Neural cell (in vitro differentiated cells): ENCODE data around the gene FBP1.

ENCODE experiments used
- CTCF ChIP-seq: fragments of 450-650 bp; IDR thresholded peaks from 2 replicates; pipeline ENCODE4 v1.5.1; 2014; ENCODE audit warnings: antibody characterized with exemption, mild to moderate bottlenecking, moderate library complexity; ENCODE audit not compliant: poor library complexity, severe bottlenecking
- EZH2 ChIP-seq: fragments of 200-600, 300-800 bp; shearing (Covaris generic), sonication (generic); IDR thresholded peaks from 2 replicates; pipeline ENCODE4 v1.6.1; 2014; ENCODE audit warnings: antibody characterized with exemption, low read length, borderline replicate concordance, mild to moderate bottlenecking; ENCODE audit not compliant: insufficient read depth, poor library complexity, severe bottlenecking
- POLR2AphosphoS5 ChIP-seq: IDR thresholded peaks from 2 replicates; pipeline ENCODE4 v1.6.1; 2012
- RAD21 ChIP-seq: fragments of 450-650 bp; conservative IDR thresholded peaks from 2 replicates; pipeline ENCODE4 v1.6.1; 2014; ENCODE audit warnings: antibody characterized with exemption, mild to moderate bottlenecking, moderate library complexity
- REST ChIP-seq: IDR thresholded peaks from 2 replicates; pipeline ENCODE4 v1.6.1; 2012; ENCODE audit warnings: borderline replicate concordance

DNA sequence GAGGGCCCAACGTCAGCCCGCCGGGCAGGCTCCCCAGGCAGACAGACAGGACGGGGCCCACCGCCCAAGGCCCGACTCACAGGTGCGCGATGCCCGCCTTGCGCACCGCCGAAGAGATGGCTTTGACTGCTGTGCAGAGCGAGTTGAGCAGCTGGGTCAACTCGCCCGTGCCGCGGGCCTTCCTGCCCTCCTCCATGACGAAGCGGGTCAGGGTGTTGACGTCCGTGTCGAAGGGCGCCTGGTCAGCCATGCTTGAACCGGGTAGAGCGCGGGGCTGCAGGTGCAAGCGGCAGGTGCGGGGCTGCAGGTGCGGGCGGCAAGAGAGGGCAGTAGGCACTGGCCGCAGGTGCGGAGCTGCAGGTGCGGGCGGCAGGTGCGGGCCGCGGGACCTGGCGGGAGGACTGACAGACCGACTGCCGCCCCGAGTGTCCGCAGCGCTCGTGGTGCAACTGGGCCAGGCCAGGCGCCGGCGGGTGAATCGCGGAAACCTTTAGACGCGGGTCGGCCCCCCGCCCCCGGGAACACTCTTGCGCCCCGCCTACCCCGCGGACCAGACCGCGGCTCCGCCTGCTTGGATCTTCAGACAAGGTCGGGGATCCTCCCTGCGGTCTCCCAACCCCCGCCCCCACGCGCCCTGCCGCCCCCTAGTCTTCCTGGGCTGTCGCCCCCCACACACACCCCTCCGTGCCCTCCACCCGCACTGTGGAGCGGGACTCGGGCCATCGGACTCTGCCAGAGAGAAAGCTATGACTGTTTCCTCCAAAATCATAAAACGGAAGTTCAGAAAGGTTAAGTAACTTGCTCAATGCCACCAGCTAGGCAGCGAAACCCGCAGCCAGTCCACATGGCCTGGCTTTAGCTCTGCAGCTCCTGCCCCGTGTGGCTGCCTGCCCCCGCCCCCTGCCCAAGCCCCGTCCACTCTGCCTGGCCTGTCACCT lies at the start of gene FBP1:
- no peak for TF ChIP-seq CTCF
- no peak for TF ChIP-seq RAD21
- TF ChIP-seq POLR2AphosphoS5, result no peak
- peak; percentile 69 for TF ChIP-seq EZH2
- TF ChIP-seq REST, result no peak
